ENCODE measurements around the gene COL4A2.
"Not testable (repeated sequence)": the region's sequence is repeated elsewhere in the genome, so short reads cannot be mapped to it uniquely, and the experiment has no call there.

COL4A2 gene

GRCh38 chr13:110308656-110309359 is 1.7 kb downstream of the COL4A2 start:
- no peak for DNase-seq

- DNase-seq: no peak
These were observed 2.8 kb downstream of the COL4A2 start for GRCh38 chr13:110309661-110310524.

- DNase-seq: no peak
These were observed 3.7 kb downstream of the COL4A2 start for GRCh38 chr13:110310541-110311442.

- no peak for DNase-seq
These were observed 4.6 kb downstream of the COL4A2 start for GRCh38 chr13:110311443-110312338.

- DNase-seq: no peak
These were observed 5.4 kb downstream of the COL4A2 start for GRCh38 chr13:110312339-110313031.

GRCh38 chr13:110313261-110313660 is 6.2 kb downstream of the COL4A2 start:
- DNase-seq: not testable (repeated sequence)

GRCh38 chr13:110313733-110314132 is 6.6 kb downstream of the COL4A2 start:
- not testable (repeated sequence) for DNase-seq

GRCh38 chr13:110314516-110315245 is 7.6 kb downstream of the COL4A2 start:
- DNase-seq: no peak

GRCh38 chr13:110316196-110316595 is 9.1 kb downstream of the COL4A2 start:
- no peak for DNase-seq

- DNase-seq: no peak
These were observed 10.0 kb downstream of the COL4A2 start for GRCh38 chr13:110317093-110317492.

GRCh38 chr13:110317496-110318195 is 10.6 kb downstream of the COL4A2 start:
- DNase-seq: no peak

GRCh38 chr13:110318920-110319319 is 11.8 kb downstream of the COL4A2 start:
- DNase-seq: no peak

GRCh38 chr13:110319397-110319773 is 12.3 kb downstream of the COL4A2 start:
- no peak for DNase-seq

- DNase-seq: no peak
These were observed 12.9 kb downstream of the COL4A2 start for GRCh38 chr13:110319774-110320509.

- DNase-seq: no peak
These were observed 13.6 kb downstream of the COL4A2 start for GRCh38 chr13:110320645-110321044.

GRCh38 chr13:110321573-110321972 is 14.5 kb downstream of the COL4A2 start:
- not testable (repeated sequence) for DNase-seq

GRCh38 chr13:110322126-110322827 is 15.2 kb downstream of the COL4A2 start:
- no peak for DNase-seq

- DNase-seq: no peak
These were observed 15.7 kb downstream of the COL4A2 start for GRCh38 chr13:110322828-110323171.

All from activated CD4-positive, CD25-positive, alpha-beta regulatory T cell treated with anti-CD3 and anti-CD28 coated beads, Interleukin-2, amount 50 U/mL, for 72 hours (primary cell).